Endothelial cell of umbilical vein (primary cell): ENCODE results near the gene RASAL3. TPM values are rescaled to one million over a fixed set of nuclear protein-coding genes. Genes with fewer than 3 reads are reported as not detected.

Source experiments
- BruUV-seq: library from RNA; stranded (reverse); fragments of 400-500 nt; replicated peaks from 2 replicates; lab custom pipeline; 2021; lab: Mats Ljungman, UMichigan
- CTCF ChIA-PET: fragments of 300-600, 350-600 bp; sonication (Branson Sonifier 250); formaldehyde crosslinking; loops from one replicate; lab custom pipeline; 2021; ENCODE audit warnings: antibody characterized with exemption, inconsistent platforms; lab: Charles Lee
- POLR2A ChIA-PET: fragments of 300-600, 350-600 bp; sonication (Branson Sonifier 250); formaldehyde crosslinking; loops from one replicate; lab custom pipeline; 2021; ENCODE audit warnings: antibody characterized with exemption, inconsistent platforms; lab: Charles Lee
- DNase-seq: peaks from one replicate; pipeline ENCODE4 v3.0.0-alpha.2; 2011; ENCODE audit warnings: low read depth, low spot score
- FAIRE-seq: peaks from 2 replicates; lab custom pipeline; 2011; peaks lifted over from hg19 to GRCh38; lab: Jason Lieb, UNC
- H2AFZ ChIP-seq: 2 replicates; pipeline ENCODE4 v1.6.0; 2012; ENCODE audit warnings: low read depth, low read length, control low read depth, inconsistent platforms
- H3K27ac ChIP-seq: 2 replicates; pipeline ENCODE4 v1.5.1; 2011; ENCODE audit warnings: low read depth, mild to moderate bottlenecking, control low read depth, low read length, moderate library complexity; ENCODE audit not compliant: insufficient read depth
- H3K27me3 ChIP-seq, 2 experiments: 2 replicates each; pipeline versions ENCODE4 v1.6.0 to v1.6.1; 2011; ENCODE audit warnings: low read length in 2 of 2, mixed read lengths in 1 of 2; ENCODE audit not compliant: control insufficient read depth in 2 of 2, insufficient read depth in 2 of 2
- H3K36me3 ChIP-seq, 2 experiments: 2 replicates in 1 of 2; 3 replicates in 1 of 2; pipeline ENCODE4 v1.5.1; 2011; ENCODE audit warnings: low read length in 2 of 2, mild to moderate bottlenecking in 1 of 2, moderate library complexity in 1 of 2; ENCODE audit not compliant: control insufficient read depth in 2 of 2, insufficient read depth in 2 of 2; ENCODE audit errors: extremely low read depth in 1 of 2
- H3K4me1 ChIP-seq: 3 replicates; pipeline ENCODE4 v1.5.1; 2011; ENCODE audit warnings: mild to moderate bottlenecking, low read length; ENCODE audit not compliant: control insufficient read depth, insufficient read depth; ENCODE audit errors: extremely low read depth
- H3K4me2 ChIP-seq: 2 replicates; pipeline ENCODE4 v1.6.1; 2011; ENCODE audit warnings: low read length, control low read depth, mixed read lengths; ENCODE audit not compliant: insufficient read depth
- H3K4me3 ChIP-seq, 3 experiments: fragments of 200-600 bp in 1 of 3; sonication (generic), shearing (Covaris generic) in 1 of 3; replicated peaks in 1 of 3; 2 replicates each; pipeline ENCODE4 v1.5.1; 2011 to 2016; ENCODE audit warnings: control low read depth in 3 of 3, low read length in 3 of 3, mild to moderate bottlenecking in 2 of 3, inconsistent platforms in 1 of 3, low read depth in 1 of 3, moderate library complexity in 1 of 3; ENCODE audit not compliant: insufficient read depth in 1 of 3
- H3K79me2 ChIP-seq: 2 replicates; pipeline ENCODE4 v1.6.0; 2012; ENCODE audit warnings: low read length, inconsistent platforms; ENCODE audit not compliant: control insufficient read depth, insufficient read depth
- H3K9ac ChIP-seq: replicated peaks from 2 replicates; pipeline ENCODE3; 2011; ENCODE audit warnings: low read length, control low read depth; ENCODE audit not compliant: insufficient read depth; ENCODE audit errors: extremely low read depth
- H3K9me1 ChIP-seq: replicated peaks from 3 replicates; pipeline ENCODE4 v1.6.0; 2011; ENCODE audit warnings: mild to moderate bottlenecking, low read length; ENCODE audit not compliant: control insufficient read depth, insufficient read depth; ENCODE audit errors: extremely low read depth
- H3K9me3 ChIP-seq: replicated peaks from 2 replicates; pipeline ENCODE4 v1.5.1; 2012; ENCODE audit warnings: low read length, inconsistent platforms; ENCODE audit not compliant: control insufficient read depth, insufficient read depth
- H4K20me1 ChIP-seq: replicated peaks from 2 replicates; pipeline ENCODE3; 2011; ENCODE audit warnings: mild to moderate bottlenecking, low read length; ENCODE audit not compliant: control insufficient read depth, insufficient read depth; ENCODE audit errors: extremely low read depth
- EZH2 ChIP-seq: IDR thresholded peaks from 2 replicates; pipeline ENCODE4 v1.6.1; 2012; ENCODE audit warnings: borderline replicate concordance, low read depth, mild to moderate bottlenecking, moderate library complexity, low read length, inconsistent platforms; ENCODE audit not compliant: severe bottlenecking
- FOS ChIP-seq: IDR thresholded peaks from 2 replicates; pipeline ENCODE4 v1.6.1; 2011; ENCODE audit warnings: mild to moderate bottlenecking, low read length, moderate library complexity, borderline replicate concordance; ENCODE audit not compliant: insufficient read depth
- GATA2 ChIP-seq: IDR thresholded peaks from 2 replicates; pipeline ENCODE4 v1.7.0; 2011; ENCODE audit warnings: low read depth, mild to moderate bottlenecking, moderate library complexity, mixed read lengths, low read length; ENCODE audit not compliant: insufficient read length, insufficient read depth
- JUN ChIP-seq: IDR thresholded peaks from 2 replicates; pipeline ENCODE4 v1.6.1; 2011; ENCODE audit warnings: borderline replicate concordance, low read depth; ENCODE audit not compliant: insufficient read length, insufficient read depth
- MAX ChIP-seq: IDR thresholded peaks from 2 replicates; pipeline ENCODE4 v1.6.1; 2011; ENCODE audit not compliant: insufficient read depth, insufficient read length
- MYC ChIP-seq: IDR thresholded peaks from one replicate; pipeline ENCODE4 v1.6.1; 2011; ENCODE audit warnings: mild to moderate bottlenecking, low read depth, low read length
- POLR2A ChIP-seq: IDR thresholded peaks from 2 replicates; pipeline ENCODE4 v1.6.1; 2012; ENCODE audit warnings: low read depth, mild to moderate bottlenecking, control low read depth, low read length
- POLR2AphosphoS5 ChIP-seq: IDR thresholded peaks from 2 replicates; pipeline ENCODE4 v1.6.1; 2012; ENCODE audit warnings: low read depth, mild to moderate bottlenecking, control low read depth, low read length, moderate library complexity; ENCODE audit not compliant: insufficient read depth
- dilution Hi-C: fragments of 300-500 bp; cut with MboI; formaldehyde crosslinking; loops from one replicate; pipeline ENCODE4 v1.15.0; 2019; ENCODE audit warnings: low sequenced_read_pairs; ENCODE audit not compliant: extremely low pct_ligation_motif_present
- intact Hi-C: fragments of 100-400 bp; cut with micrococcal nuclease; formaldehyde crosslinking; loops from one replicate; pipeline ENCODE4 v1.10.0; 2022
- polyA plus RNA-seq, 4 experiments: library from polyadenylated mRNA; depleted of rRNA in 3 of 4; stranded (reverse) in 3 of 4; unstranded in 1 of 4; fragments of >200 nt; gene quantifications; 2 replicates each; pipeline versions ENCODE4 v1.2.1 to v1.2.3, GENCODE V29; 2011 to 2012; ENCODE audit warnings: missing spikeins in 1 of 4
- total RNA-seq: library from RNA; stranded (reverse); gene quantifications from 2 replicates; pipeline ENCODE4 v1.2.3, GENCODE V29; 2021
- TF ChIP-seq, protein P1 (sequence below), 2 donors: IDR thresholded peaks; 1 replicate in 1 of 2; 2 replicates in 1 of 2; pipeline ENCODE4 v1.5.1; 2011; ENCODE audit warnings: low read length in 2 of 2, mild to moderate bottlenecking in 2 of 2, moderate library complexity in 2 of 2, control low read depth in 1 of 2, inconsistent platforms in 1 of 2, low read depth in 1 of 2; ENCODE audit not compliant: insufficient read depth in 1 of 2; ENCODE audit errors: extremely low read depth in 1 of 2

RASAL3 gene
- total and polyA plus RNA-seq, 2 donors (not counting 3 experiments of a cell fraction or from before 2014, with no cell fraction given): 4.1 to 5.7 TPM

DNA sequence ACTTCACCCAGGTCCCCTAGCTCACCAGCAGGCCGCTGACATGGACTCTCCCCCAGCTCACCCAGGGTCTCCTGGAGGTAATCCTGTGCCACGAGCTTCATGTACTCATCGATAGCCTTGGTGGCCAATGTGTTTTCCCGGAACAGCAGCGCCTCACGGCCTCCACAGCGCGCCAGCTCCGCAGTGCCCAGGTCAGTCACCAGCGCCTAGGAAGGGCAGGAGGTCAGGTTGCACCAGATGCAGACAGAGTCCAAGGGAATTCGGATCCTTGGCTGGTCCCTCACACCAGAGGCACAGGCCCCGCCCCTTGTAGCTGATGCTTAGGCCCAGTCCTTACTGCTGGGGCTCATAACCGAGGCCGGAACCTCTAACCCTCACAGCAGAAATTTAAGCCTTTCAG, 7.9 kb downstream of the RASAL3 start:
- no peaks in the 10 kb centered on the region for H3K9me1 ChIP-seq
- H3K9me3 ChIP-seq: no peaks in the 10 kb centered on the region
- TF ChIP-seq MYC: no peak
- TF ChIP-seq, protein P1, sequence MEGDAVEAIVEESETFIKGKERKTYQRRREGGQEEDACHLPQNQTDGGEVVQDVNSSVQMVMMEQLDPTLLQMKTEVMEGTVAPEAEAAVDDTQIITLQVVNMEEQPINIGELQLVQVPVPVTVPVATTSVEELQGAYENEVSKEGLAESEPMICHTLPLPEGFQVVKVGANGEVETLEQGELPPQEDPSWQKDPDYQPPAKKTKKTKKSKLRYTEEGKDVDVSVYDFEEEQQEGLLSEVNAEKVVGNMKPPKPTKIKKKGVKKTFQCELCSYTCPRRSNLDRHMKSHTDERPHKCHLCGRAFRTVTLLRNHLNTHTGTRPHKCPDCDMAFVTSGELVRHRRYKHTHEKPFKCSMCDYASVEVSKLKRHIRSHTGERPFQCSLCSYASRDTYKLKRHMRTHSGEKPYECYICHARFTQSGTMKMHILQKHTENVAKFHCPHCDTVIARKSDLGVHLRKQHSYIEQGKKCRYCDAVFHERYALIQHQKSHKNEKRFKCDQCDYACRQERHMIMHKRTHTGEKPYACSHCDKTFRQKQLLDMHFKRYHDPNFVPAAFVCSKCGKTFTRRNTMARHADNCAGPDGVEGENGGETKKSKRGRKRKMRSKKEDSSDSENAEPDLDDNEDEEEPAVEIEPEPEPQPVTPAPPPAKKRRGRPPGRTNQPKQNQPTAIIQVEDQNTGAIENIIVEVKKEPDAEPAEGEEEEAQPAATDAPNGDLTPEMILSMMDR (IDR thresholded peaks at IDR 0.05; ENCODE audit: extremely low read depth in 1 of 2, insufficient read depth in 1 of 2, low read depth in 1 of 2, low read length in 2 of 2): no peak
- no peak for TF ChIP-seq POLR2AphosphoS5
- TF ChIP-seq MAX: no peak
- no peak for TF ChIP-seq JUN
- TF ChIP-seq FOS: no peak
- no peak for TF ChIP-seq EZH2
- TF ChIP-seq GATA2: no peak
- no peak for TF ChIP-seq POLR2A
- H3K9ac ChIP-seq: no peak overlapping the region
- H3K4me1 ChIP-seq: peaks cover 9% of the 10 kb centered on the region
- FAIRE-seq (no peak), DNase-seq (no peak)
- dilution Hi-C loops: no loop called here
- H3K27ac ChIP-seq: no peak overlapping the region
- no peaks in the 10 kb centered on the region for H3K79me2 ChIP-seq
- no peak overlapping the region for H2AFZ ChIP-seq
- no TSS peak for BruUV-seq
- H3K4me2 ChIP-seq: no peak overlapping the region
- peaks cover 19% of the 10 kb centered on the region in 2 experiments for H3K27me3 ChIP-seq
- no peaks in the 10 kb centered on the region for H4K20me1 ChIP-seq
- no peaks in the 10 kb centered on the region for H3K36me3 ChIP-seq
- intact Hi-C loops: no loop called here
- POLR2A ChIA-PET: no interaction called here
- no peak overlapping the region for H3K4me3 ChIP-seq
- CTCF ChIA-PET: interaction anchor here (1.2 to 7.1 kb wide), 2 partner anchors 37 to 99 kb away, joined by 4 to 60 read pairs; partner anchors contain the start of gene AKAP8L
